TTC549 (cell line): Measurements from ENCODE around the gene PTPN14.

Experiments
- FAIRE-seq: peaks from 2 replicates; lab custom pipeline; 2012; peaks lifted over from hg19 to GRCh38; lab: Jason Lieb, UNC

Gene PTPN14

GRCh38 chr1:214362188-214362882, 189.1 kb downstream of the PTPN14 start:
- FAIRE-seq = no peak

- no peak for FAIRE-seq
These were observed 189.8 kb downstream of the PTPN14 start for GRCh38 chr1:214361636-214362035.

- no peak for FAIRE-seq
These were observed 190.8 kb downstream of the PTPN14 start for GRCh38 chr1:214360525-214361164.

GRCh38 chr1:214360116-214360515, 191.3 kb downstream of the PTPN14 start:
- FAIRE-seq = no peak

GRCh38 chr1:214354440-214355148, 196.8 kb downstream of the PTPN14 start:
- no peak for FAIRE-seq

GRCh38 chr1:214352838-214353237, 198.6 kb downstream of the PTPN14 start:
- FAIRE-seq = no peak

- FAIRE-seq = no peak
These were observed 199.7 kb downstream of the PTPN14 start for GRCh38 chr1:214351551-214352277.

- no peak for FAIRE-seq
These were observed 201.6 kb downstream of the PTPN14 start for GRCh38 chr1:214349781-214350180.

GRCh38 chr1:214349008-214349407, 202.4 kb downstream of the PTPN14 start:
- FAIRE-seq = no peak

- FAIRE-seq = no peak
These were observed 206.5 kb downstream of the PTPN14 start for GRCh38 chr1:214344897-214345296.

GRCh38 chr1:214342525-214342924, 208.9 kb downstream of the PTPN14 start:
- no peak for FAIRE-seq

- FAIRE-seq = no peak
These were observed 209.5 kb downstream of the PTPN14 start for GRCh38 chr1:214341932-214342331.

- no peak for FAIRE-seq
These were observed 209.9 kb downstream of the PTPN14 start for GRCh38 chr1:214341459-214341858.

- FAIRE-seq = no peak
These were observed 213.2 kb downstream of the PTPN14 start for GRCh38 chr1:214338212-214338611.

- FAIRE-seq = no peak
These were observed 213.9 kb downstream of the PTPN14 start for GRCh38 chr1:214337511-214337910.

GRCh38 chr1:214337015-214337414, 214.4 kb downstream of the PTPN14 start:
- no peak for FAIRE-seq

GRCh38 chr1:214335567-214335966, 215.8 kb downstream of the PTPN14 start:
- FAIRE-seq = no peak

GRCh38 chr1:214332946-214333798, 218.2 kb downstream of the PTPN14 start:
- FAIRE-seq = peak; percentile 43

- peak; percentile 7 for FAIRE-seq
These were observed 219.5 kb downstream of the PTPN14 start for GRCh38 chr1:214331827-214332423.

GRCh38 chr1:214331180-214331579, 220.2 kb downstream of the PTPN14 start:
- no peak for FAIRE-seq

- no peak for FAIRE-seq
These were observed 220.7 kb downstream of the PTPN14 start for GRCh38 chr1:214330715-214331114.
